Immature natural killer cell (primary cell): Measurements from ENCODE around the gene RPL15. TPM values are rescaled to one million over a fixed set of nuclear protein-coding genes. Genes with fewer than 3 reads are reported as not detected.
"Not testable (repeated sequence)": the region's sequence is repeated elsewhere in the genome, so short reads cannot be mapped to it uniquely, and the experiment has no call there.

Experiments
- DNase-seq, 3 donors: peaks; one replicate each; pipeline ENCODE4 v3.0.0; 2022; ENCODE audit warnings: mixed read lengths in 1 of 3
- H3K27ac Mint-ChIP-seq, 6 donors: one replicate each; pipeline ENCODE4 v1.8.0; 2020; ENCODE audit warnings: mixed read lengths in 6 of 6, mild to moderate bottlenecking in 5 of 6, inconsistent platforms in 4 of 6, moderate library complexity in 3 of 6
- H3K27me3 Mint-ChIP-seq, 3 donors: one replicate each; pipeline ENCODE4 v1.8.0; 2020 to 2021; ENCODE audit warnings: low read depth in 3 of 3, mild to moderate bottlenecking in 3 of 3, mixed read lengths in 3 of 3, moderate library complexity in 3 of 3, inconsistent platforms in 1 of 3
- H3K36me3 Mint-ChIP-seq, 3 donors: one replicate each; pipeline ENCODE4 v1.8.0; 2020; ENCODE audit warnings: mixed read lengths in 3 of 3, inconsistent platforms in 2 of 3, mild to moderate bottlenecking in 2 of 3
- H3K4me1 Mint-ChIP-seq, 2 donors: one replicate each; pipeline ENCODE4 v1.8.0; 2020; ENCODE audit warnings: inconsistent platforms in 2 of 2, mild to moderate bottlenecking in 2 of 2, mixed read lengths in 2 of 2, moderate library complexity in 1 of 2
- H3K4me3 Mint-ChIP-seq, 5 donors: one replicate each; pipeline ENCODE4 v1.8.0; 2020; ENCODE audit warnings: mild to moderate bottlenecking in 5 of 5, mixed read lengths in 5 of 5, inconsistent platforms in 3 of 5, moderate library complexity in 3 of 5
- H3K9me3 Mint-ChIP-seq, 6 donors: one replicate each; pipeline ENCODE4 v1.8.0; 2020; ENCODE audit warnings: mild to moderate bottlenecking in 6 of 6, mixed read lengths in 6 of 6, inconsistent platforms in 4 of 6, moderate library complexity in 3 of 6
- polyA plus RNA-seq, 3 donors: library from polyadenylated mRNA; unstranded; fragments of 300-500 nt; fragmentation: Illumina TruSeq; gene quantifications; one replicate each; pipeline ENCODE4 v1.2.3, GENCODE V29; 2021

The RPL15 gene
- 1,000 to 10,000 TPM; 2,712 to 5,031 (median 2,871) TPM for polyA plus RNA-seq

DNA sequence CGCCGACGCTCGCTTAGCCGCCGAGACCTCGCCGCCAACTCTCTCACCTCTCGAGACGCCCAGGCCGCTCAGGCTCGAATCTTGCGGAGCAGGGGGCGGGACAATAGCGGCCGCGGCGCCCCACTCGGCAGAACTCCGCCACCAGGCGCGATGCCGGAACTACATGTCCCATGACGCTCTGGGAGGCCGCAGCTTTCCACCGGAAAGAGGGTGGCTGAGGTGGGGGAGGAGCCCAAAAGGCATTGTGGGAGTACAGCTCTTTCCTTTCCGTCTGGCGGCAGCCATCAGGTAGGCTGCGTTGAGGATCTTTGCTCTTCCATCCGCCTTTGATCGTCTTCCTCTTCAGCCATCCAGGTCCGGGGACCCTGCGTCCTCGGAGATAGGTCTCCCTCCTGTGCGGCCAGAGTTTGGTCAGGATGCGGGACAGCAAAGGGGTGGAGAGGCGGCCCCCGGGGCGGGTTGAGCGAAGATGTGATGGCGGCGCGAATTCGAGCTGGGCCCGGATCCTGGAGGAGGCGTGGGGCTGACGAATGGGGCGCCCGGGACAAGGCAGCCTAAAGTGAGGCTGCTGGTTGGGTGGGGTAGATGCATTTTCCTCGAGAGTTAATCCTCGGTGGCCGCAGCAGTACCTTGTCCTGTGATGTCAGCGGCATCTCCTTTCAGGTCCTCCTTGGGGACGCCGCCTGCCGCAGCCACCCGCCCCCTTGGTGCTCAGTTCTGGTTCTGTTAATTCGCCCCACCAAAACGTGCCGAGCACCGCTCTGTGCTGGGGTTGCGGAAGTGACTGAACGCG lies at the start of gene RPL15, which contains the start of gene NKIRAS1:
RPL15 (plus strand) TSS at position 247 of the 793 bp plus-strand sequence. CDS start 728 bp downstream, outside the sequence.
NKIRAS1 (minus strand) TSS at position 105 of the 793 bp plus-strand sequence. CDS start 6,086 bp downstream, outside the sequence.
- Mint-ChIP-seq H3K4me3 (peak within 1 kb of the TSS; percentile 97 to 100 (median 98)), H3K27ac (peak within 1 kb of the TSS; percentile 95 to 98 (median 97)), H3K4me1 (peaks cover 49 to 57% of the 10 kb centered on the region in 2 donors), H3K9me3 (no peaks in the 10 kb centered on the region), H3K36me3 (peaks cover 8 to 30% (median 19%) of the 10 kb centered on the region in 3 donors), H3K27me3 (peaks cover 15 to 25% (median 20%) of the 10 kb centered on the region in 3 donors)
- peak; percentile 97 for DNase-seq

DNA sequence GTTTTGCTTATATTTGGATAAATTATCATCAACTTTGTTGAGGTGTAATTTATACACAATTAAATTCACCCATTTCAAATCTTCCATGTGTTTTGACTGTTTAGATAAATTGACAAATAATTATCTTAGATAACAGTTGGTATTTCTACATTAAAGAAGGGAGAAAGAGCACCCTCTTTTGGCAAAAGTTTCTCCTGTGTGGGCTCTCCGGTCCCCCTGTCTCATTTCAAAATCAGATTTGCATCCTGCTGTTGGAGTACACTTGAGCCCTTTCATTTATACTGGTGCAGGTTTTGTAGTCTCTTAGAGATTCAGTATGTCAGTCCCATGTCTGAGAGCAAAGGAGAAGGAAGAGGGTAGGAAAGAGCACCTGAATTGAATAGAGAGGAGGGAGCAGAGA lies 49.5 kb upstream of the RPL15 start:
- DNase-seq, result no peak
- H3K4me1 Mint-ChIP-seq, result peaks cover 30 to 62% of the 10 kb centered on the region in 2 donors
- H3K27me3 Mint-ChIP-seq, result no peaks in the 10 kb centered on the region
- H3K36me3 Mint-ChIP-seq, result no peaks in the 10 kb centered on the region
- H3K27ac Mint-ChIP-seq, result no peak overlapping the region
- H3K4me3 Mint-ChIP-seq, result no peak overlapping the region
- no peaks in the 10 kb centered on the region for H3K9me3 Mint-ChIP-seq

DNA sequence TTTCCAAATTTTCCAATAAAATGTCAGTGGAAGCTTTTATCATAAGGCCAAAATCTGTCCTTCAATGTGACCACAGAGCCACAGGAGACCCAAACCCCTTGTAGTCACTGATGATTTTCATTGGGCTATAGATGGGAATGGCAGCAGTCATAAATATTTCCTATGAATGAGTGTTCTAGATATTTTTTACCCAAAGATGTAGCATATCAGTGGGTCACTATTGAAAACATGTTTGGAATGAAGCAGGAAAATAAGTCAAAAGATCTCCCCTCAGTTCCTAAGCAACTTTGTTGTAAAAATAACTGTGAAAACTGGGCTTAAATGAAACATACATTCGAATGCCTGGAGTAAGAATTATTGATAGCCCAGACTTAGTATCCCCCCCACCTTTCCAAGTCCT lies 49.1 kb upstream of the RPL15 start:
- peaks cover 30 to 58% of the 10 kb centered on the region in 2 donors for H3K4me1 Mint-ChIP-seq
- no peak for DNase-seq
- H3K27me3 Mint-ChIP-seq, result no peaks in the 10 kb centered on the region
- H3K36me3 Mint-ChIP-seq, result no peaks in the 10 kb centered on the region
- no peak overlapping the region for H3K4me3 Mint-ChIP-seq
- H3K27ac Mint-ChIP-seq, result peak overlapping the region in 1 of 6 donors; percentile 8
- H3K9me3 Mint-ChIP-seq, result no peaks in the 10 kb centered on the region

DNA sequence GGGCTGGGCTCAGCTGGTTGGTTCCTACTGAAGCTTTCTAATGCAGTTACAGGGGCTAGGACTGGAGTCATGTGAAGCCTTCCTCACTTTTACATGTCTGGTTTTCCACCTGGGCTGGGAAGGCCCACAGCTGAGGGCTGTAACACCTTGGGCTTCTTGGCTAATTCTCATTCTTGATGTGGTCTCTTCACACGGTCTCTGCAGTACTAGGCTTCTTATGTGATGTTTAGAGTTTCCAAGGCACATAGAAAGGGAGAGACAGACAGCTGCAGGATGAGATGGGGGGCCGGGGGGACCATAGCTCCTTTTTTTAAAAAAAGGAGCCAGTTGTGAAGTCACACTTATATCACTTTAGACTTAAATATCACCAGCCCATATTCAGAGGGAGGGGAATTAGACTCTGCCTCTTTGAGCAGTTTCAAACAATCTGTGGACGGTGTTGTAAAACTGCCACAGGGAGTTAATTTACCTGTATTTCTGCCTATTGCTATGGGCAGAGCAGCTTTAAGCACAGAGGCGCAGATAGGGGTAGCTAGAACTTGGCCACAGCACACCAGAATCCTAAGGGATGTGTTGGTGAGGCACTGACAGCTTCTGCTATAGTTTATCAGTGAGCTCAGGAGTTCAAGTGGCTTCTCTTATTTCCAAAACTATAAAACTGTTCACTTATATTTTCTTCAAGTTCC lies 46.8 kb upstream of the RPL15 start:
- H3K27me3 Mint-ChIP-seq, result no peaks in the 10 kb centered on the region
- peak overlapping the region in 2 of 6 donors; percentile 4 to 13 for H3K27ac Mint-ChIP-seq
- H3K4me3 Mint-ChIP-seq, result no peak overlapping the region
- DNase-seq, result no peak
- no peaks in the 10 kb centered on the region for H3K36me3 Mint-ChIP-seq
- no peaks in the 10 kb centered on the region for H3K9me3 Mint-ChIP-seq
- peaks cover 21 to 50% of the 10 kb centered on the region in 2 donors for H3K4me1 Mint-ChIP-seq

DNA sequence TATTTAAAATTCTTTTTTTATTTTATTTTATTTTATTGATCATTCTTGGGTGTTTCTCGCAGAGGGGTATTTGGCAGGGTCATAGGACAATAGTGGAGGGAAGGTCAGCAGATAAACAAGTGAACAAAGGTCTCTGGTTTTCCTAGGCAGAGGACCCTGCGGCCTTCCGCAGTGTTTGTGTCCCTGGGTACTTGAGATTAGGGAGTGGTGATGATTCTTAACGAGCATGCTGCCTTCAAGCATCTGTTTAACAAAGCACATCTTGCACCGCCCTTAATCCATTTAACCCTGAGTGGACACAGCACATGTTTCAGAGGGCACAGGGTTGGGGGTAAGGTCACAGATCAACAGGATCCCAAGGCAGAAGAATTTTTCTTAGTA lies 46.3 kb upstream of the RPL15 start:
- not testable (repeated sequence) for H3K4me3 Mint-ChIP-seq, H3K27ac Mint-ChIP-seq, DNase-seq, H3K36me3 Mint-ChIP-seq, H3K27me3 Mint-ChIP-seq, H3K9me3 Mint-ChIP-seq
- peaks cover 20 to 47% of the 10 kb centered on the region in 2 donors for H3K4me1 Mint-ChIP-seq

DNA sequence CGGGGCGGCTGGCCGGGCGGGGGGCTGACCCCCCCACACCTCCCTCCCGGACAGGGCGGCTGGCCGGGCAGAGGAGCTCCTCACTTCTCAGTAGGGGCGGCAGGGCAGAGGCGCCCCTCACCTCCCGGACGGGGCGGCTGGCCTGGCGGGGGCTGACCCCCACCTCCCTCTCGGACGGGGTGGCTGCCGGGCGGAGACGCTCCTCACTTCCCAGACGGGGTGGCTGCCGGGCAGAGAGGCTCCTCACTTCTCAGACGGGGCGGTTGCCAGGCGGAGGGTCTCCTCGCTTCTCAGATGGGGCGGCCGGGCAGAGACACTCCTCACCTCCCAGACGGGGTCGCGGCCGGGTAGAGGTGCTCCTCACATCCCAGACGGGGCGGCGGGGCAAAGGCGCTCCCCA lies 45.6 kb upstream of the RPL15 start:
- not testable (repeated sequence) for H3K4me3 Mint-ChIP-seq, H3K27me3 Mint-ChIP-seq, H3K9me3 Mint-ChIP-seq, DNase-seq, H3K27ac Mint-ChIP-seq, H3K36me3 Mint-ChIP-seq
- peaks cover 15 to 44% of the 10 kb centered on the region in 2 donors for H3K4me1 Mint-ChIP-seq

DNA sequence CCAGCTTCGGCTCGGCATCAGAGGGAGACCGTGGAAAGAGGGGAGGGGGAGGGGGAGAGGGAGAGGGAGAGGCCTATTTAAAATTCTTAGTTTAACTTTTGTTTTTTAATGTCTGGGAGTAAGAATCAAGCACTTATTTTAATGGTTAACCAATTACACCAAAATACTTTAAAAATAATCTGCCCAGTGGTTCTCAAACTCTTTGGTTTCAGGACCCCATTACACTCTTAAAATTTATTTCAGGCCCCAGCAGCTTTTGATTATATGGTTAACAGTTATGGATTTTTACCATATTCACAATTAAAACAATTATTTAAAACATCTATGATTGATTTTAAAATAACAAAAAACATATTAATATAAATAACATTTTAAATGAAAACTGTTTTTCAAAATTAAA lies 44.6 kb upstream of the RPL15 start:
- DNase-seq, result no peak
- Mint-ChIP-seq H3K27ac (no peak overlapping the region), H3K36me3 (no peaks in the 10 kb centered on the region), H3K9me3 (no peaks in the 10 kb centered on the region), H3K4me3 (no peak overlapping the region), H3K27me3 (no peaks in the 10 kb centered on the region), H3K4me1 (peaks cover 17 to 46% of the 10 kb centered on the region in 2 donors)

DNA sequence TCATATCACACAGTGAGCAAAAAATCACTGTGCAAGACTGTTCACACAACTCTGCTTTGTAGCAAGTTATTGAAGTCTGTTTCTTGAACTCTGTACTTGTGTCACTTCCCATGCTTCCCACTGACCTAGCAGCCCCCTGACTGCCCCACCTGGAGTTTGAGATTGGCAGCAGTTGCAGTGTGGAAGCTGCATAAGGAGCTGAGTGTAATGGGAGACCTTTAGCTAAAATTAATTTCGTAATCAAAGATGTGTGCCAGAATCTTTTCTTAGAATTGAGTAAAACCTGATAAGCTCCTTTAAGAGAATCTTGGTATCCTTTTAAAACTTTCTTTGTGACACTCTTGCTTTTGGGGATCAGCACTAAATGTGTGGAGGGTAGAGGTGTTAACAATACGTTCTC lies 43.0 kb upstream of the RPL15 start:
- H3K4me1 Mint-ChIP-seq, result peaks cover 16 to 33% of the 10 kb centered on the region in 2 donors
- H3K9me3 Mint-ChIP-seq, result no peaks in the 10 kb centered on the region
- no peaks in the 10 kb centered on the region for H3K27me3 Mint-ChIP-seq
- DNase-seq, result no peak
- no peak overlapping the region for H3K27ac Mint-ChIP-seq
- no peak overlapping the region for H3K4me3 Mint-ChIP-seq
- H3K36me3 Mint-ChIP-seq, result no peaks in the 10 kb centered on the region

DNA sequence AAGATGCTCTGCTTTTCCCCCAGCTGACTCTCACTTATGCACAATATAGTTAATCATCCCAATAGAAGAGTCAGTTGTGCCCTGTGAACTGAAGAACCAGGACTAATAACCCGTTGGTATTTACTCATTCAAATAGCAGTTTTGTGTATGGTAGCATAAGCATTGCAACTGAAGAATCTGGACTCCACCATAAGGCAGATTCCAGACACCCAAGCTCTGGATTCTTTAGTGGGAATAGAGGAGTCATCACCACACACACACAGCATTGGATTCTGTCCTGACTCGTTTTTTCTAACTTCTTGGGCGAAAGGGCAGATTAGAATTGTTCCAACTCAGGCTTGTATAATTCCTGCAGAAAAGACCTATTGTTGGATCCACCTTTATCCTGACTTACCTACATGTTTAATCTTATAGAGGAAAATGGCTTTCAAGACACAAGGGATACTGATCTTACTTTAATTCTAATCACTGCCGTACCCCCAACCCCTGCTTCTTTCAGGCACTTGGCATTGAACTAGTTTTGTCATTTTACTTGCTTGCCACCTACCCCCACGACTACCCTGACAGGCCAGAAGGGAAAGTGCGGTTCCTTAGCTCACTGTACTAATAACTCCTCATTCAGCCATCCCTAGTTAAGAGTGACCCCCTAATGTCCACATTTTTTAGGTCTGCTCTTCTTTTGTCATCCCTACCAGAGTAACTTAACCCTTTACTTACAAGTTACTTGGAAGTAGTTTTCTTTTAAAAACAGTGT lies 42.4 kb upstream of the RPL15 start:
- Mint-ChIP-seq H3K36me3 (no peaks in the 10 kb centered on the region), H3K27ac (no peak overlapping the region), H3K4me1 (peaks cover 16 to 27% of the 10 kb centered on the region in 2 donors), H3K27me3 (no peaks in the 10 kb centered on the region), H3K4me3 (no peak overlapping the region), H3K9me3 (no peaks in the 10 kb centered on the region)
- no peak for DNase-seq

DNA sequence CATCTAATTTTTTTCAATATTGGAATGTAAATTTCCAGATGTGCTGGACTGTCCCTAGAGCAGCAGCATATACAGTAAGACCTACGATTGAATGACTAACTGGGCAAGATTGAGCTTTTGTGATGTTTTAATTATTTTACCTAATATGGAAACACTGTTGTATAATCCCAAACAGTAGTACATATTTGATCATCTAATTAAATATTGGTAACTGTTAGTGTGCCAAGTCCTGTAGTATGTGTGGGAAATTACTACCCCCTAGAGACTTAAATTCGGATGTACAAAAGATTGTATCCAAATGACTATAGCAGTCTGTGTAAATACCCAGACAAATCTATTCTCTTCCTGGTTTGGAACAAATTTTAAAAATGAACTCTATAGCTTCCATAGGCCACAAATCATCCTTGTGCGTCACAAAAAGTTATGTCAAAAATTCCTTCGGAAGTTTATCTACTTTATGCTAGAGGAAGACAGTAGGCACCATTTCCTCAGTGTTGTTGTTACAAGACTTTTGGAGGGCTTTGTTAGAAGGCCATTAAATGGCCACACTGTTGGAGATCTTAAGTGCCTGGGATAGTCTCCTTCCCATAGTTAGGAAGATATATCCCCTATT lies 41.7 kb upstream of the RPL15 start:
- Mint-ChIP-seq H3K27me3 (no peaks in the 10 kb centered on the region), H3K4me3 (no peak overlapping the region), H3K4me1 (peaks cover 11 to 23% of the 10 kb centered on the region in 2 donors), H3K36me3 (no peaks in the 10 kb centered on the region), H3K27ac (no peak overlapping the region), H3K9me3 (no peaks in the 10 kb centered on the region)
- no peak for DNase-seq

DNA sequence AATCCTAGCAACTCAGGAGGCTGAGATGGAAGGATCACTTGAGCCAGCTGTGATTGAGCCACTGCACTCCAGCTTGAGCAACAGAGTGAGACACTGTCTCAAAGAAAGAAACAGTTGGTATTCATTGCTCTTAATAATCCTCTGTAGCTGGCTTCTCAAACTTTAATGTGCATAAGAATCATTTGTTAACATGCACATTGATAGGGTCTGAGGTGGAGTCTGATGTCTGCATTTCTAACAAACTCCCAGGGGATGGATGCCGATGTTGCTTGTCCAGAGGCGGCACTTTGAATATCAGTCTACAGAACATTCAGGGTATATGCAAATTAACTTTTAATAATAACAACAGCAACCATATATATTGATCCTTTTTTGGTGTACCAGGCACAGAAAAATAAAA lies 40.0 kb upstream of the RPL15 start:
- peaks cover 27 to 39% of the 10 kb centered on the region in 2 donors for H3K4me1 Mint-ChIP-seq
- no peaks in the 10 kb centered on the region for H3K36me3 Mint-ChIP-seq
- no peak overlapping the region for H3K4me3 Mint-ChIP-seq
- no peak overlapping the region for H3K27ac Mint-ChIP-seq
- no peak for DNase-seq
- no peaks in the 10 kb centered on the region for H3K9me3 Mint-ChIP-seq
- H3K27me3 Mint-ChIP-seq, result no peaks in the 10 kb centered on the region

DNA sequence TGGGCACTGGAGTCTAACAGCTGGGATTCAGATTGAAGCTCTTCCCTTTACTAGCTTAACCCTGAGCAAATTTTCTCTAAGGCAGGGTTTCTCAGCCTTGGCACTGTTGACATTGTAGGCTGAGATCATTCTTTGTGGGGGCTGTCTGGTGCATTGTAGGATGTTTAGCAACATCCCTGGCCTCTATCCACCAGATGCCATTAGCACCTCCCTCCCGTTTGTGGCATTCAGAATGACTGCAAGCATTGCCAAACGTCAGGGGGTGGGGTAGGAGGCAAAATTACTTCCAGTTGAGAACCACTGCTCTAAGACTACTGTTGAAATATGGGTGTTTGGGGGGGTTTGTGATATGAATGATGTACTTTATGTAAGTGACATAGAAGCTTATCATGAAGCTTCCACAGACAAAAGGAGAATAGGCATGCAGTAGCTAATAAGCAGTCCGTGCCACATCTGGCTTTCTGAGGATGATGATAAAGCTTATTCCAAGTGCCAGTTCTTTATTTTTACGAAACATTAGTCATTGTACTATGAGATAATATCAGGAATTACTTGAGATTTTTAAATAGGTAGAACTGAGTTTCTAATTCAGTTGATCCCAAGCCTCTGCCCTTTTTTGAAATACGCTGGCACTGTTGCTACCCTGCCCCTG lies 39.5 kb upstream of the RPL15 start:
- H3K9me3 Mint-ChIP-seq, result no peaks in the 10 kb centered on the region
- H3K36me3 Mint-ChIP-seq, result no peaks in the 10 kb centered on the region
- H3K4me3 Mint-ChIP-seq, result no peak overlapping the region
- DNase-seq, result no peak
- H3K27me3 Mint-ChIP-seq, result no peaks in the 10 kb centered on the region
- H3K27ac Mint-ChIP-seq, result peak overlapping the region in 2 of 6 donors; percentile 3 to 42
- peaks cover 29 to 43% of the 10 kb centered on the region in 2 donors for H3K4me1 Mint-ChIP-seq

DNA sequence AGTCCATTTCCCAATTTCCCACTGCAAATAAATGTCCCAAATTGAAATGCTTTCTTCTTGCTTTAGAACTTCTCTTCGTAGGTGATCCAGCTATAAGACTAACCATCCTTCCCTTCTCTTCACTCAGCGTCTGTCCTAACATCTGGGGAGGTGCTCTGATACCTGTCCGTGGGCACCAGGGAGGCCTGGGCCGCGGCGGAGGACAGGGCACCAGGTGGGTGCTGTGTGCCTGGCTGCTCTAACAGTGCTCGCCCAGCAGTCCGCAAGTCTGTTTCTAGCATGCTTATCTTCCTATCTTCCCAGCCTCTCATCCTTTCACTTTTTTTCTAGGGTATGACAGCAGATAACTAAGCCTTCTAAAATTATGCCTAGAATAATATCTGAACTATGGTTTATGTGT lies 37.4 kb upstream of the RPL15 start:
- DNase-seq, result no peak
- Mint-ChIP-seq H3K4me1 (peaks cover 34 to 36% of the 10 kb centered on the region in 2 donors), H3K27me3 (no peaks in the 10 kb centered on the region), H3K36me3 (no peaks in the 10 kb centered on the region), H3K27ac (no peak overlapping the region), H3K9me3 (no peaks in the 10 kb centered on the region), H3K4me3 (no peak overlapping the region)
